Ishikawa (cell line): ENCODE data around the gene TBCE.

Experiments used
- CEBPB ChIP-seq: IDR thresholded peaks from 2 replicates; pipeline ENCODE4 v1.6.1; 2012
- CREB1 ChIP-seq: IDR thresholded peaks from 2 replicates; pipeline ENCODE4 v1.6.1; 2012; ENCODE audit warnings: low read depth
- EGR1 ChIP-seq: IDR thresholded peaks from 2 replicates; pipeline ENCODE4 v1.6.1; 2012
- EP300 ChIP-seq: IDR thresholded peaks from 2 replicates; pipeline ENCODE4 v1.6.1; 2012; ENCODE audit warnings: borderline replicate concordance
- FOXM1 ChIP-seq: IDR thresholded peaks from 2 replicates; pipeline ENCODE4 v1.6.1; 2012; ENCODE audit warnings: low read depth, borderline replicate concordance
- MAX ChIP-seq: IDR thresholded peaks from 2 replicates; pipeline ENCODE4 v1.6.1; 2012
- NFIC ChIP-seq: IDR thresholded peaks from 2 replicates; pipeline ENCODE4 v1.6.1; 2012
- RAD21 ChIP-seq: IDR thresholded peaks from 2 replicates; pipeline ENCODE4 v1.6.1; 2012; ENCODE audit warnings: low read depth
- REST ChIP-seq: IDR thresholded peaks from 2 replicates; pipeline ENCODE4 v1.6.1; 2012; ENCODE audit warnings: low read depth, mild to moderate bottlenecking
- TAF1 ChIP-seq: IDR thresholded peaks from 2 replicates; pipeline ENCODE4 v1.6.1; 2012; ENCODE audit warnings: low read depth, mild to moderate bottlenecking
- TCF12 ChIP-seq: IDR thresholded peaks from 2 replicates; pipeline ENCODE4 v1.6.1; 2012; ENCODE audit warnings: low read depth
- TEAD4 ChIP-seq: IDR thresholded peaks from 2 replicates; pipeline ENCODE4 v1.6.1; 2012
- USF1 ChIP-seq: IDR thresholded peaks from 2 replicates; pipeline ENCODE4 v1.6.1; 2012
- YY1 ChIP-seq: IDR thresholded peaks from 2 replicates; pipeline ENCODE4 v1.6.1; 2012; ENCODE audit warnings: low read depth
- ZBTB7A ChIP-seq: IDR thresholded peaks from 2 replicates; pipeline ENCODE4 v1.6.1; 2012; ENCODE audit warnings: low read depth

Gene TBCE

GRCh38 chr1:235329139-235329902 lies 37.9 kb upstream of the TBCE start:
- TF ChIP-seq TCF12 (no peak), CREB1 (no peak), RAD21 (peak; percentile 28; the same call in 1 of the 2 replicates)

GRCh38 chr1:235330918-235331285 lies 36.3 kb upstream of the TBCE start:
- TF ChIP-seq CEBPB = no peak
- no peak for TF ChIP-seq EGR1
- TF ChIP-seq RAD21 = no peak
- no peak for TF ChIP-seq CREB1
- TF ChIP-seq YY1 = no peak
- TF ChIP-seq TAF1 = no peak
- TF ChIP-seq ZBTB7A = no peak
- no peak for TF ChIP-seq EP300
- no peak for TF ChIP-seq FOXM1
- TF ChIP-seq TCF12 = no peak
- no peak for TF ChIP-seq MAX
- no peak for TF ChIP-seq NFIC
- no peak for TF ChIP-seq TEAD4

- TF ChIP-seq YY1 (no peak), RAD21 (no peak), EP300 (no peak), REST (no peak), TCF12 (no peak), ZBTB7A (no peak)
These were observed 35.8 kb upstream of the TBCE start for GRCh38 chr1:235331401-235331800.

- TF ChIP-seq FOXM1 = no peak
- TF ChIP-seq CREB1 = no peak
- no peak for TF ChIP-seq EGR1
These were observed 30.3 kb upstream of the TBCE start for GRCh38 chr1:235336903-235337302.

- TF ChIP-seq ZBTB7A (no peak), TAF1 (no peak), NFIC (no peak), REST (no peak), USF1 (no peak), TCF12 (no peak), EP300 (no peak), FOXM1 (no peak), CEBPB (no peak), MAX (no peak), EGR1 (no peak), YY1 (no peak), TEAD4 (no peak), CREB1 (no peak), RAD21 (no peak)
These were observed 27.5 kb upstream of the TBCE start for GRCh38 chr1:235339746-235340145.

GRCh38 chr1:235341334-235341733 lies 25.9 kb upstream of the TBCE start:
- TF ChIP-seq EP300 (no peak), ZBTB7A (no peak), TCF12 (no peak), EGR1 (no peak), CREB1 (no peak), TEAD4 (no peak), TAF1 (no peak), USF1 (no peak), RAD21 (no peak), REST (no peak), FOXM1 (no peak), NFIC (no peak), YY1 (no peak), CEBPB (no peak), MAX (no peak)
